H9 (cell line): Measurements from ENCODE around the gene ASPHD1. TPM values are rescaled to one million over a fixed set of nuclear protein-coding genes. Genes with fewer than 3 reads are reported as not detected.
"Not testable (repeated sequence)": the region's sequence is repeated elsewhere in the genome, so short reads cannot be mapped to it uniquely, and the experiment has no call there.

ENCODE experiments used
- DNase-seq: peaks from one replicate; pipeline ENCODE4 v3.0.0-alpha.2; 2017
- H2AFZ ChIP-seq: one replicate; pipeline ENCODE4 v1.6.1; 2013; ENCODE audit warnings: mild to moderate bottlenecking, low read length, control low read depth, moderate library complexity
- H2AK5ac ChIP-seq: 2 replicates; pipeline ENCODE4 v1.6.1; 2013; ENCODE audit warnings: low read length, control low read depth, mixed read lengths; ENCODE audit not compliant: insufficient read length
- H2BK120ac ChIP-seq: one replicate; pipeline ENCODE4 v1.6.1; 2013; ENCODE audit warnings: low read depth, mild to moderate bottlenecking, low read length, control low read depth, inconsistent platforms; ENCODE audit not compliant: poor library complexity, severe bottlenecking
- H2BK12ac ChIP-seq: 2 replicates; pipeline ENCODE4 v1.6.1; 2013; ENCODE audit warnings: low read length, control low read depth, mixed read lengths, low read depth; ENCODE audit not compliant: insufficient read length
- H2BK15ac ChIP-seq: 2 replicates; pipeline ENCODE4 v1.6.1; 2013; ENCODE audit warnings: low read depth, low read length, control low read depth
- H2BK20ac ChIP-seq: one replicate; pipeline ENCODE4 v1.6.1; 2013; ENCODE audit warnings: low read depth, mild to moderate bottlenecking, low read length, control low read depth, inconsistent platforms; ENCODE audit not compliant: poor library complexity, severe bottlenecking
- H2BK5ac ChIP-seq: 2 replicates; pipeline ENCODE4 v1.6.1; 2013; ENCODE audit warnings: low read length, control low read depth, mixed read lengths; ENCODE audit not compliant: insufficient read length
- H3K14ac ChIP-seq: 2 replicates; pipeline ENCODE4 v1.6.1; 2013; ENCODE audit warnings: low read length, control low read depth; ENCODE audit not compliant: insufficient read depth
- H3K18ac ChIP-seq: 2 replicates; pipeline ENCODE4 v1.6.1; 2013; ENCODE audit warnings: low read depth, mild to moderate bottlenecking, mixed read lengths, low read length, control low read depth; ENCODE audit not compliant: insufficient read length
- H3K23ac ChIP-seq: 2 replicates; pipeline ENCODE4 v1.6.1; 2013; ENCODE audit warnings: low read length, control low read depth, mixed read lengths, low read depth; ENCODE audit not compliant: insufficient read length
- H3K23me2 ChIP-seq: 2 replicates; pipeline ENCODE4 v1.6.1; 2013; ENCODE audit warnings: low read depth, mild to moderate bottlenecking, mixed read lengths, low read length, control low read depth; ENCODE audit not compliant: insufficient read length, poor library complexity, severe bottlenecking
- H3K27ac ChIP-seq: 2 replicates; pipeline ENCODE4 v1.5.1; 2013; ENCODE audit warnings: low read length, control low read depth, mixed read lengths, low read depth; ENCODE audit not compliant: insufficient read length
- H3K27me3 ChIP-seq: 2 replicates; pipeline ENCODE4 v1.6.1; 2013; ENCODE audit warnings: low read length, control low read depth, inconsistent platforms; ENCODE audit not compliant: insufficient read depth
- H3K4ac ChIP-seq: 2 replicates; pipeline ENCODE4 v1.6.1; 2013; ENCODE audit warnings: low read depth, mild to moderate bottlenecking, control low read depth, inconsistent platforms, low read length, moderate library complexity
- H3K4me1 ChIP-seq: 2 replicates; pipeline ENCODE4 v1.6.1; 2013; ENCODE audit warnings: low read length, control low read depth, inconsistent platforms; ENCODE audit not compliant: insufficient read depth
- H3K4me2 ChIP-seq: 2 replicates; pipeline ENCODE4 v1.6.1; 2013; ENCODE audit warnings: low read length, control low read depth, mixed read lengths; ENCODE audit not compliant: insufficient read length, insufficient read depth
- H3K56ac ChIP-seq: 2 replicates; pipeline ENCODE4 v1.6.1; 2013; ENCODE audit warnings: low read depth, mild to moderate bottlenecking, mixed read lengths, low read length, control low read depth; ENCODE audit not compliant: insufficient read length
- H3K79me1 ChIP-seq: 2 replicates; pipeline ENCODE4 v1.6.1; 2013; ENCODE audit warnings: low read depth, mild to moderate bottlenecking, moderate library complexity, low read length, control low read depth, inconsistent platforms; ENCODE audit not compliant: insufficient read depth, poor library complexity, severe bottlenecking
- H3K79me2 ChIP-seq: 2 replicates; pipeline ENCODE4 v1.6.1; 2013; ENCODE audit warnings: low read length, control low read depth, inconsistent platforms; ENCODE audit not compliant: insufficient read depth
- H3K9ac ChIP-seq: 2 replicates; pipeline ENCODE4 v1.6.1; 2013; ENCODE audit warnings: low read length, control low read depth, mixed read lengths; ENCODE audit not compliant: insufficient read length; ENCODE audit errors: extremely low read depth
- H3K9me3 ChIP-seq: one replicate; pipeline ENCODE4 v1.6.1; 2013; ENCODE audit warnings: low read depth, low read length, inconsistent platforms; ENCODE audit not compliant: control insufficient read depth
- H3T11ph ChIP-seq: one replicate; pipeline ENCODE4 v1.6.1; 2013; ENCODE audit warnings: mild to moderate bottlenecking, low read length, control low read depth, inconsistent platforms
- H4K20me1 ChIP-seq: one replicate; pipeline ENCODE4 v1.6.1; 2013; ENCODE audit not compliant: control insufficient read depth, insufficient read length, insufficient read depth
- H4K5ac ChIP-seq: 2 replicates; pipeline ENCODE4 v1.6.1; 2013; ENCODE audit warnings: low read depth, mild to moderate bottlenecking, mixed read lengths, low read length, control low read depth; ENCODE audit not compliant: insufficient read length
- H4K8ac ChIP-seq: replicated peaks from 2 replicates; pipeline ENCODE4 v1.6.1; 2013; ENCODE audit warnings: low read length, control low read depth, mixed read lengths, low read depth; ENCODE audit not compliant: insufficient read length
- H4K91ac ChIP-seq: 2 replicates; pipeline ENCODE4 v1.6.1; 2013; ENCODE audit warnings: low read depth, mild to moderate bottlenecking, moderate library complexity, mixed read lengths, low read length, control low read depth; ENCODE audit not compliant: insufficient read length
- H3K27ac Mint-ChIP-seq, 3 experiments: 2 replicates in 2 of 3; 3 replicates in 1 of 3; pipeline ENCODE4 v1.8.0; 2020 to 2021; ENCODE audit warnings: mixed read lengths in 3 of 3, mild to moderate bottlenecking in 1 of 3, moderate library complexity in 1 of 3
- H3K27me3 Mint-ChIP-seq: 2 replicates; pipeline ENCODE4 v1.8.0; 2021; ENCODE audit warnings: low read depth, mild to moderate bottlenecking, moderate library complexity, mixed read lengths
- H3K36me3 Mint-ChIP-seq, 3 experiments: 2 replicates in 2 of 3; 3 replicates in 1 of 3; pipeline ENCODE4 v1.8.0; 2020 to 2021; ENCODE audit warnings: low read depth in 3 of 3, mixed read lengths in 3 of 3; ENCODE audit not compliant: insufficient read depth in 1 of 3
- H3K4me1 Mint-ChIP-seq, 2 experiments: 2 replicates each; pipeline ENCODE4 v1.8.0; 2020; ENCODE audit warnings: mixed read lengths in 2 of 2
- H3K4me3 Mint-ChIP-seq, 2 experiments: 2 replicates in 1 of 2; 3 replicates in 1 of 2; pipeline ENCODE4 v1.8.0; 2020 to 2021; ENCODE audit warnings: mild to moderate bottlenecking in 2 of 2, mixed read lengths in 2 of 2, moderate library complexity in 1 of 2
- H3K9me3 Mint-ChIP-seq, 2 experiments: 2 replicates in 1 of 2; 3 replicates in 1 of 2; pipeline ENCODE4 v1.8.0; 2020; ENCODE audit warnings: mild to moderate bottlenecking in 2 of 2, mixed read lengths in 2 of 2, moderate library complexity in 1 of 2
- WGBS: extraction: QIAGEN DNeasy Blood & Tissue Kit; methylation state at CpG from one replicate; pipeline ENCODE4 v1.1.7; 2013; ENCODE audit warnings: missing lambda C conversion rate, low lambda C conversion rate, mixed read lengths; ENCODE audit not compliant: insufficient read length; ENCODE audit errors: extremely low coverage; 5-methylcytosine and 5-hydroxymethylcytosine counted together
- total RNA-seq: library from RNA; stranded (reverse); gene quantifications from 2 replicates; pipeline ENCODE4 v1.2.1, GENCODE V29; 2021
- TF ChIP-seq, protein P1 (sequence below): fragments of 200-600 bp; sonication (generic); conservative IDR thresholded peaks from 3 replicates; pipeline ENCODE4 v1.8.0; 2021; ENCODE audit warnings: antibody characterized with exemption, mild to moderate bottlenecking

ASPHD1 gene
- total RNA-seq, 1 experiment from 2014 or later = 16.7 TPM

DNA sequence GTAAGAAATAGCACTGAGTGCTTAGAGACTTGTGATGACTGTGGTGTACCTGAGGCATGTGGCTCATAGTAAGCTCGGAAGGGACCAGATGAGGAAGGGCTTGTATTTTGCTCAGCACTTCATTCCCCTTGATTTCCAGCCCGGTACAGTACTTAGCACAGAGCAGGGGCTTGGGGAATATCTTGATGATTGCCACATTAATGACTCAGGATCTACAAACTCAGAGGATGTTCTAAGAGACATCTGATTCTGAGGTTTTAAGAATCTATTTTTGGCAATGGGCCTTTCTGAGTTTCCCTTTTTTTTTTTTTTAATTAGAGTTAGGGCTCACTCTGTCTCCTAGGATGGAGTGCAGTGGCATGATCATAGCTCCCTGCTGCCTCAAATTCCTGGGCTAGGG, 9.1 kb downstream of the ASPHD1 start:
- H3K4me2 ChIP-seq = no peak overlapping the region
- no peak overlapping the region for H3K23ac ChIP-seq
- no peak overlapping the region for H3K27ac ChIP-seq
- no peak overlapping the region for H3K4ac ChIP-seq
- H4K5ac ChIP-seq = no peak overlapping the region
- peaks cover 15 to 30% (median 24%) of the 10 kb centered on the region in 3 experiments for H3K36me3 Mint-ChIP-seq
- H3K4me1 Mint-ChIP-seq = peaks cover 6 to 17% of the 10 kb centered on the region in 2 experiments
- no peak overlapping the region for H2AFZ ChIP-seq
- H3K9me3 ChIP-seq = no peaks in the 10 kb centered on the region
- no peak overlapping the region for H3K18ac ChIP-seq
- no peaks in the 10 kb centered on the region for H3K79me2 ChIP-seq
- no peaks in the 10 kb centered on the region for H3K27me3 Mint-ChIP-seq
- H2BK15ac ChIP-seq = no peak overlapping the region
- no peaks in the 10 kb centered on the region for H3K4me1 ChIP-seq
- H3K9me3 Mint-ChIP-seq = no peaks in the 10 kb centered on the region; a peak in 1 of 5 replicates
- no peak overlapping the region for H2BK120ac ChIP-seq
- H3K23me2 ChIP-seq = no peaks in the 10 kb centered on the region
- no peaks in the 10 kb centered on the region for H3K27me3 ChIP-seq
- TF ChIP-seq, protein P1, sequence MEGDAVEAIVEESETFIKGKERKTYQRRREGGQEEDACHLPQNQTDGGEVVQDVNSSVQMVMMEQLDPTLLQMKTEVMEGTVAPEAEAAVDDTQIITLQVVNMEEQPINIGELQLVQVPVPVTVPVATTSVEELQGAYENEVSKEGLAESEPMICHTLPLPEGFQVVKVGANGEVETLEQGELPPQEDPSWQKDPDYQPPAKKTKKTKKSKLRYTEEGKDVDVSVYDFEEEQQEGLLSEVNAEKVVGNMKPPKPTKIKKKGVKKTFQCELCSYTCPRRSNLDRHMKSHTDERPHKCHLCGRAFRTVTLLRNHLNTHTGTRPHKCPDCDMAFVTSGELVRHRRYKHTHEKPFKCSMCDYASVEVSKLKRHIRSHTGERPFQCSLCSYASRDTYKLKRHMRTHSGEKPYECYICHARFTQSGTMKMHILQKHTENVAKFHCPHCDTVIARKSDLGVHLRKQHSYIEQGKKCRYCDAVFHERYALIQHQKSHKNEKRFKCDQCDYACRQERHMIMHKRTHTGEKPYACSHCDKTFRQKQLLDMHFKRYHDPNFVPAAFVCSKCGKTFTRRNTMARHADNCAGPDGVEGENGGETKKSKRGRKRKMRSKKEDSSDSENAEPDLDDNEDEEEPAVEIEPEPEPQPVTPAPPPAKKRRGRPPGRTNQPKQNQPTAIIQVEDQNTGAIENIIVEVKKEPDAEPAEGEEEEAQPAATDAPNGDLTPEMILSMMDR = no peak
- no peak overlapping the region for H2AK5ac ChIP-seq
- no peak overlapping the region for H3K4me3 Mint-ChIP-seq
- H4K8ac ChIP-seq = no peak overlapping the region
- H4K91ac ChIP-seq = no peak overlapping the region
- H3K79me1 ChIP-seq = no peaks in the 10 kb centered on the region
- no peaks in the 10 kb centered on the region for H4K20me1 ChIP-seq
- no peak overlapping the region for H3K14ac ChIP-seq
- no peak overlapping the region for H3K56ac ChIP-seq
- peak overlapping the region in 1 of 3 experiments; percentile 21; a peak in 1 of 7 replicates for H3K27ac Mint-ChIP-seq
- WGBS = no CpG with 5 or more reads among the region's 2 CpGs
- H2BK12ac ChIP-seq = no peak overlapping the region
- no peak overlapping the region for H3T11ph ChIP-seq
- DNase-seq = no peak
- H2BK20ac ChIP-seq = no peak overlapping the region
- H3K9ac ChIP-seq = no peak overlapping the region
- no peak overlapping the region for H2BK5ac ChIP-seq

- H3K18ac ChIP-seq, H4K8ac ChIP-seq, H3K27me3 Mint-ChIP-seq, DNase-seq, H2BK15ac ChIP-seq, H4K91ac ChIP-seq, H3T11ph ChIP-seq, H3K4me2 ChIP-seq, H4K5ac ChIP-seq, H2BK20ac ChIP-seq, H3K14ac ChIP-seq, H3K23me2 ChIP-seq, H3K79me2 ChIP-seq, H3K27ac ChIP-seq, H2AFZ ChIP-seq, H4K20me1 ChIP-seq, H3K4ac ChIP-seq, H3K9me3 Mint-ChIP-seq, H3K9me3 ChIP-seq, H3K79me1 ChIP-seq, H3K23ac ChIP-seq, H3K4me1 ChIP-seq, H2BK5ac ChIP-seq, H3K9ac ChIP-seq, H2BK12ac ChIP-seq, H3K4me3 Mint-ChIP-seq, H2AK5ac ChIP-seq, H3K27me3 ChIP-seq, H3K27ac Mint-ChIP-seq, H2BK120ac ChIP-seq, H3K56ac ChIP-seq: not testable (repeated sequence)
- H3K4me1 Mint-ChIP-seq = peaks cover 6 to 17% of the 10 kb centered on the region in 2 experiments
- WGBS = no CpG with 5 or more reads among the region's 6 CpGs
- H3K36me3 Mint-ChIP-seq = peaks cover 13 to 27% (median 22%) of the 10 kb centered on the region in 3 experiments
These were observed 9.6 kb downstream of the ASPHD1 start for GRCh38 chr16:29909851-29910250.
